Subcutaneous abdominal adipose tissue (tissue), 5 donors: ENCODE data around the gene KLF17.
"Not testable (repeated sequence)": the region's sequence is repeated elsewhere in the genome, so short reads cannot be mapped to it uniquely, and the experiment has no call there.

ENCODE experiments used
- H3K27ac ChIP-seq: one replicate; pipeline ENCODE4 v1.7.0; 2013; ENCODE audit warnings: low read depth, mild to moderate bottlenecking, inconsistent platforms, low read length, moderate library complexity
- H3K27me3 ChIP-seq, 5 donors: one replicate each; pipeline ENCODE4 v1.7.0; 2013; ENCODE audit warnings: low read length in 5 of 5, inconsistent platforms in 1 of 5; ENCODE audit not compliant: control insufficient read depth in 5 of 5, insufficient read depth in 4 of 5
- H3K36me3 ChIP-seq, 5 donors: one replicate each; pipeline ENCODE4 v1.7.0; 2013; ENCODE audit warnings: low read length in 5 of 5; ENCODE audit not compliant: control insufficient read depth in 5 of 5, insufficient read depth in 5 of 5
- H3K4me1 ChIP-seq, 5 donors: one replicate each; pipeline ENCODE4 v1.7.0; 2013; ENCODE audit warnings: low read length in 5 of 5, mild to moderate bottlenecking in 3 of 5, moderate library complexity in 1 of 5; ENCODE audit not compliant: control insufficient read depth in 5 of 5, insufficient read depth in 5 of 5
- H3K4me3 ChIP-seq, 5 donors: one replicate each; pipeline ENCODE4 v1.7.0; 2013; ENCODE audit warnings: low read length in 5 of 5, low read depth in 1 of 5
- H3K9ac ChIP-seq, 5 donors: one replicate each; pipeline ENCODE4 v1.7.0; 2013; ENCODE audit warnings: low read length in 5 of 5, mild to moderate bottlenecking in 4 of 5, moderate library complexity in 3 of 5
- H3K9me3 ChIP-seq, 5 donors: one replicate each; pipeline ENCODE4 v1.7.0; 2013; ENCODE audit warnings: low read length in 5 of 5; ENCODE audit not compliant: control insufficient read depth in 5 of 5
- donor health status: healthy.
- donor health status: healthy.
- donor health status: healthy.
- donor health status: healthy.
- donor health status: healthy.

KLF17 gene

DNA sequence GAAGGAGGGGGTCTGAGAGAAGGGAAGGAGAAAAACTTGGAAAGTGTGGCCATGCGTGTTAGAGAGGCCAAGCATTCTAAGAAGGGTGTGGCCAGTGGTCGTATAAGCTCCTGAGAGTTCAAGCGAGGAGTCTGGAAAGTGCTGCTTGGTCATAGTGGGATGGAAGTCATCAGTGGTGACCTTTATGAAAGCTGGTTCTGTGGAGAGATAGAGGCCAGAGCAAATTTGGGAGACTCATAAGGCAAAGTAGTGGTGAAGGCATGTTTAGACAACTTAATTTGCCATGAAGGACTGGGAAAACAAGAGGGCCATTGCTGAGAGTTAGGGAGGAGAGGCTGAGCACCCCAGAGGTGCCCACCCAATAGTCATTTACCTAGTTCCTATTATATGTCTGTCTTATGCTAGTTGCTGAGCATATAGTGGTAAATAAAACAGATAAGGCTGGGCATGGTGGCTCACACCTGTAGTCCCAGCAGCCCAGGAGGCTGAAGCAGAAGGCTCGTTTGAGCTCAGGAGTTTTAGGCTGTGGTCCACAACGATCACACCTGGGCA, 1.9 kb downstream of the KLF17 start:
- H3K9ac ChIP-seq: no peak overlapping the region
- no peaks in the 10 kb centered on the region for H3K27me3 ChIP-seq
- H3K9me3 ChIP-seq: no peaks in the 10 kb centered on the region
- no peak overlapping the region for H3K27ac ChIP-seq
- H3K4me3 ChIP-seq: no peak overlapping the region
- no peaks in the 10 kb centered on the region for H3K4me1 ChIP-seq
- H3K36me3 ChIP-seq: no peaks in the 10 kb centered on the region

GRCh38 chr1:44129616-44130500, 11.2 kb downstream of the KLF17 start:
- H3K27ac ChIP-seq: no peak overlapping the region
- no peaks in the 10 kb centered on the region for H3K9me3 ChIP-seq
- H3K27me3 ChIP-seq: peaks cover 0 to 8% (median 2%) of the 10 kb centered on the region in 5 donors
- no peaks in the 10 kb centered on the region for H3K36me3 ChIP-seq
- H3K4me3 ChIP-seq: no peak overlapping the region
- H3K9ac ChIP-seq: no peak overlapping the region
- no peaks in the 10 kb centered on the region for H3K4me1 ChIP-seq

DNA sequence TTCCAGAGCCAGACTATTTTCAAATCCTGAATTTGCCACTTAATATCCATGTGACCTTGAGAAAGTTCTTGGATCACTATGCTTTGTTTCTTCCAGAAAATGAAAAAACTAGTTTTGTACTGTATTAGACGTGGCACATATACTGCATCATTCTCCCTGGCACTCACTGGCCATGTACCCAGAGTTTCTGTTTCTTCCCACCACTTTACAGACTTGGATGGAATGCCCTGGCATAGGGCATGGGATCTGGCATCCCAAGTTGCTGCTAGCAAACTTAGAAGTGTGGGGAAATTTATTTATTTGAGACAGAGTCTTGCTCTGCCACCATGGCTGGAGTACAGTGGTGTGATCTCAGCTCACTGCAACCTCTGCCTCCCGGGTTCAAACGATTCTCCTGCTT, 12.8 kb downstream of the KLF17 start:
- Histone ChIP-seq H3K36me3 (no peaks in the 10 kb centered on the region), H3K27me3 (peaks cover 0 to 8% (median 0%) of the 10 kb centered on the region in 5 donors), H3K9me3 (no peaks in the 10 kb centered on the region), H3K4me3 (no peak overlapping the region), H3K27ac (no peak overlapping the region), H3K9ac (no peak overlapping the region), H3K4me1 (no peaks in the 10 kb centered on the region)

- no peak overlapping the region for H3K4me3 ChIP-seq
- no peaks in the 10 kb centered on the region for H3K9me3 ChIP-seq
- peaks cover 0 to 7% (median 0%) of the 10 kb centered on the region in 5 donors for H3K27me3 ChIP-seq
- no peaks in the 10 kb centered on the region for H3K36me3 ChIP-seq
- H3K27ac ChIP-seq: no peak overlapping the region
- H3K4me1 ChIP-seq: no peaks in the 10 kb centered on the region
- no peak overlapping the region for H3K9ac ChIP-seq
Measured at GRCh38 chr1:44134071-44134920, 15.7 kb downstream of the KLF17 start.

- Histone ChIP-seq H3K9me3 (peaks cover 0 to 2% (median 0%) of the 10 kb centered on the region in 5 donors), H3K4me1 (no peaks in the 10 kb centered on the region), H3K4me3 (no peak overlapping the region), H3K27me3 (no peaks in the 10 kb centered on the region), H3K36me3 (no peaks in the 10 kb centered on the region), H3K27ac (no peak overlapping the region), H3K9ac (no peak overlapping the region)
Measured at GRCh38 chr1:44135886-44136285, 17.3 kb downstream of the KLF17 start.

GRCh38 chr1:44138239-44138638, 19.6 kb downstream of the KLF17 start:
- Histone ChIP-seq H3K36me3 (no peaks in the 10 kb centered on the region), H3K27ac (no peak overlapping the region), H3K27me3 (no peaks in the 10 kb centered on the region)

GRCh38 chr1:44139565-44139964, 20.9 kb downstream of the KLF17 start:
- H3K27me3 ChIP-seq, H3K9me3 ChIP-seq, H3K27ac ChIP-seq, H3K36me3 ChIP-seq, H3K4me3 ChIP-seq, H3K9ac ChIP-seq, H3K4me1 ChIP-seq: not testable (repeated sequence)

More at GRCh38 chr1:44138239-44138638, 19.6 kb downstream of the KLF17 start:
- Histone ChIP-seq H3K9me3 (peaks cover 0 to 3% (median 0%) of the 10 kb centered on the region in 5 donors), H3K9ac (no peak overlapping the region), H3K4me1 (no peaks in the 10 kb centered on the region), H3K4me3 (no peak overlapping the region)

DNA sequence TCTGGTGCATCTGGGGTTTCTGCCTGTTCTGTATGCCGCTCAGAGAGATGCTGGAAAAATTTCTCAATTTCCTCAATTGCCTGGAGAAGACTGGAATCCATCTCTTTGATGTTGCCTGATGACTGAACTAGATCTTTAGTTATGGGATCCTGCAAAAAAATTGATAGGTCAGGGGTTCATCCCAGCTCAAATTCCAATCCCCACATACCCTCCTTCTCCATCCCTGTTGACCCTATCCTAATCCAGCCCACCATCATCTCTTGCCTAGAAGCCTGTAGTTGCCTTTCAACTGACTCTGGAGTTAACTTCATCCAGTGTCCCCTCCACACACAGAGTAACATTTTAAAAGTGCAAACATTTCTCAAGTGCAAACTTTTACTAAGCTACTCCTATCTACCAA, 22.9 kb downstream of the KLF17 start, which contains the start of gene KLF18:
TSS of gene KLF18 (minus strand) at position 101 of the 400 bp plus-strand sequence. CDS start at position 101, 0 bp downstream.
- H3K36me3 ChIP-seq: no peaks in the 10 kb centered on the region
- H3K9me3 ChIP-seq: peaks cover 5 to 21% (median 18%) of the 10 kb centered on the region in 5 donors
- H3K27me3 ChIP-seq: no peaks in the 10 kb centered on the region
- H3K9ac ChIP-seq: no peak within 1 kb of the TSS
- no peaks in the 10 kb centered on the region for H3K4me1 ChIP-seq
- H3K4me3 ChIP-seq: no peak within 1 kb of the TSS
- no peak within 1 kb of the TSS for H3K27ac ChIP-seq

DNA sequence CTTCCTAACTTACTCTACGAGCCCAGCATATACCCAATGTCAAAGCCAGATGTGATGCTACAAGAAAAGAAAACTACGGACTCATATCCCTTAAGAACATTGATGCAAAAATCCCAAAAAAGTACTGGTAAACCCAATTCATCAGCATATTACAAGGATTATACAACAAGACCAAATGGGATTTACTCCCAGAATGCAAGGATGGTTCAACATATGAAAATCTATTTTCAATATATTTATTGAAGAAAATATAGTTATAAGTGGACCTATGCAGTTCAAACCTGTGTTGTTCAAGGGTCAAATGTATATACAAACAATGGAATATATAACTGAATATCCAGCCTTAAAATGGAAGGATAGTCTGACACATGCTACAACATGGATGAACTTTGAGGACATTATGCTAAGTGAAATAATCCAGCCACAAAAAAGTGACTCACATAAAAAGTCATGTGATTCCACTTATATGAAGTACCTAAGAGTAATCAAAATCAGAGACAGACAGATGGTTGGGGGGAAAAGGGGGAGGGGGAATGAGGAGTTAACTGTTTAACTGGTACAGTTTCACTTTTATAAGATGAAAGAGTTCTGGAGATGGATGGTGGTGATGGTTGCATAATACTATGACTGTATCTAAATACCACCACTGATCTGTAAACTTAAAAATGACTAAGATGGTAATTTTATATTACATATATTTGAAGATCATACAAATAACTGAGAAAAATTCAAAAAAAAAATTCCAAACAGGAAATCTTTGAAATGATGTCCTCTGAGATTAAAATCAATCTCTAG, 26.5 kb downstream of the KLF17 start:
- Histone ChIP-seq H3K27ac (no peak overlapping the region), H3K9ac (no peak overlapping the region), H3K36me3 (no peaks in the 10 kb centered on the region), H3K27me3 (no peaks in the 10 kb centered on the region), H3K9me3 (peaks cover 5 to 25% (median 18%) of the 10 kb centered on the region in 5 donors), H3K4me3 (no peak overlapping the region), H3K4me1 (no peaks in the 10 kb centered on the region)
